Progenitor cell of endocrine pancreas (in vitro differentiated cells): ENCODE data around the gene EXD3. TPM values are rescaled to one million over a fixed set of nuclear protein-coding genes. Genes with fewer than 3 reads are reported as not detected.
A peak's percentile ranks its signal among the peaks of the same experiment; 100 is the strongest.

Source experiments
- DNase-seq: peaks from one replicate; pipeline ENCODE4 v3.0.0; 2021; ENCODE audit warnings: low spot score; ENCODE audit not compliant: unreplicated experiment
- H3K27ac Mint-ChIP-seq: 2 replicates; pipeline ENCODE4 v1.8.0; 2021; ENCODE audit warnings: mild to moderate bottlenecking, moderate library complexity, mixed read lengths
- H3K27me3 Mint-ChIP-seq: 2 replicates; pipeline ENCODE4 v1.8.0; 2021; ENCODE audit warnings: mixed read lengths
- H3K36me3 Mint-ChIP-seq: 2 replicates; pipeline ENCODE4 v1.8.0; 2022; ENCODE audit warnings: mixed read lengths; ENCODE audit not compliant: insufficient read depth
- H3K4me1 Mint-ChIP-seq: 2 replicates; pipeline ENCODE4 v1.8.0; 2021; ENCODE audit warnings: low read depth, mixed read lengths
- H3K4me3 Mint-ChIP-seq: 2 replicates; pipeline ENCODE4 v1.8.0; 2021; ENCODE audit warnings: low read depth, mild to moderate bottlenecking, moderate library complexity, mixed read lengths
- H3K9me3 Mint-ChIP-seq: 2 replicates; pipeline ENCODE4 v1.8.0; 2021; ENCODE audit warnings: low read depth, mixed read lengths
- CTCF ChIP-seq: fragments of 200-600 bp; sonication (generic); IDR thresholded peaks from one replicate; pipeline ENCODE4 v1.5.0; 2021; ENCODE audit warnings: antibody characterized with exemption, mild to moderate bottlenecking; ENCODE audit not compliant: unreplicated experiment
- total RNA-seq: library from RNA; stranded (reverse); gene quantifications from 2 replicates; pipeline ENCODE4 v1.2.1, GENCODE V29; 2021

Gene EXD3
- total RNA-seq, 1 donor from 2014 or later = 31.7 TPM

DNA sequence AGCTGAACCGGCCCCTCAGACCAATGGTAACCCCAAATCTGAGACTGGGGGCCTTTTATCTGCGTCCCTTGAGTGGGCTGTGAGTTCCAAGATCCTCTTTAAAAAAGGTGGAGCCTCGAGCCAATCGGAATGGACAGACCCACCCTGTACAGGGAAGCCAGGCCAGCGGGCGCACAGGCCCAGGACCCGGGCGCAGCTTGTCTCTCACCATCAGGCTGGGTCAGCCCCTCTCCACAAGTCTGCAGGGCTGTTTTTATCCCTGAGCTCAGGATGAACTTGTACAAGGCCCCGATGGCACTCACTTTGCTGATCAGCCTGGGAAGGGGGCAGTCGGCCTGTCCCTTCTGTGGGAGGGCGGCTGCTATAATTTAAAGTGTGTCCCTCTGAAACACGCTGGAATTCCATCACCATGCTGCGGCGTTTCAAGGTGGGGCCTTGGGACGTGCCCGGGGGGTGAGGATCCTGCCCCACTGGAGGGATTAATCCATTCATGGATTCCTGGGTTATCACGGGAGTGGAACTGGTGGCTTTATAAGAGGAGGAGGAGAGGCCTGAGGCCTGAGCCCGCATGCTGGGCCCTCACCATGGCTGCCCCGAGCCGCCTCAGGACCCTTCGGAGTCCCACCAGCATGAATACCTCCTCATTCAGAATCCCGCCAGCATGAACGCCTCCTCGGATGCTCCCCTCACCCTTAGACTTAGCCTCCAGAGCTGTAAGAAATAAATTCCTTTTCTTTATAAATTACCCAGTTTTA, 14.1 kb downstream of the EXD3 start:
- no peaks in the 10 kb centered on the region for H3K9me3 Mint-ChIP-seq
- DNase-seq = no peak
- no peaks in the 10 kb centered on the region for H3K4me1 Mint-ChIP-seq
- no peak overlapping the region for H3K27ac Mint-ChIP-seq
- H3K36me3 Mint-ChIP-seq = no peaks in the 10 kb centered on the region
- TF ChIP-seq CTCF = no peak
- no peak overlapping the region for H3K4me3 Mint-ChIP-seq
- H3K27me3 Mint-ChIP-seq = no peaks in the 10 kb centered on the region

DNA sequence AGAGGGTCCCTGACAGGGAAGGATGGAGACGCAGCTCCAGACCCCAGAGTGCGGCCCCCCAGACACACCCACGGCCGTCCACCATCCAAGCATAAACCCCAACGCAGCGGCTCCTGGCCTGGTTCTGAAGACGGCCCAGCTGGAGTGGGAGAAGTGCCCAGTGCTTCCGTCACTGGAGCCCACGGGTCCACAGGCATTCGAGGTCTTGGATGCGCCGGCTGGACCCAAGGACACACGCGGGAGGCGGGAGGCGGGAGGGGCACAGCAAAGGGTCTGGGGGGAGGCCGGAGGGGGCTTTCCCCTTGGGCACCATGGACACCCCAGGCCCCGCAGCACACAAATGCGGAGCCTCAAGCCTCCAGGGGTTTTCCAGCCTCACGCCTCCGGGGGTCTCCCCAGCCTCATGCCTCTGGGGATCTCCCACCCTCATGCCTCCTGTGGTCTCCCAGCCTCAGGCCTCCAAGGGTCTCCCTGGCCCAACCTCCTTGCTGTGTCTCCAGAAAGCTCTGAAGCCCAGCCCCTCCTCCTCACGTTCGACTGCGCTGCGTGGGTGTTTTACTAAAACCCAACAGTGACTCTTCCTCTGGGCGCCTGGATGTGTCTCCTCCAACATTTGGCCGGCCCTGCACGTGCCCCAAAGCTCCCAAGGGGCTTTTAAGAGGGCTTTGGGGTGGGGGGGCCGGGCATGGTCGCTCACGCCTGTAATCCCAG, 15.2 kb downstream of the EXD3 start:
- no peaks in the 10 kb centered on the region for H3K4me1 Mint-ChIP-seq
- H3K9me3 Mint-ChIP-seq = no peaks in the 10 kb centered on the region
- no peak overlapping the region for H3K27ac Mint-ChIP-seq
- no peak for TF ChIP-seq CTCF
- no peak overlapping the region for H3K4me3 Mint-ChIP-seq
- no peaks in the 10 kb centered on the region for H3K36me3 Mint-ChIP-seq
- no peak for DNase-seq
- H3K27me3 Mint-ChIP-seq = no peaks in the 10 kb centered on the region

DNA sequence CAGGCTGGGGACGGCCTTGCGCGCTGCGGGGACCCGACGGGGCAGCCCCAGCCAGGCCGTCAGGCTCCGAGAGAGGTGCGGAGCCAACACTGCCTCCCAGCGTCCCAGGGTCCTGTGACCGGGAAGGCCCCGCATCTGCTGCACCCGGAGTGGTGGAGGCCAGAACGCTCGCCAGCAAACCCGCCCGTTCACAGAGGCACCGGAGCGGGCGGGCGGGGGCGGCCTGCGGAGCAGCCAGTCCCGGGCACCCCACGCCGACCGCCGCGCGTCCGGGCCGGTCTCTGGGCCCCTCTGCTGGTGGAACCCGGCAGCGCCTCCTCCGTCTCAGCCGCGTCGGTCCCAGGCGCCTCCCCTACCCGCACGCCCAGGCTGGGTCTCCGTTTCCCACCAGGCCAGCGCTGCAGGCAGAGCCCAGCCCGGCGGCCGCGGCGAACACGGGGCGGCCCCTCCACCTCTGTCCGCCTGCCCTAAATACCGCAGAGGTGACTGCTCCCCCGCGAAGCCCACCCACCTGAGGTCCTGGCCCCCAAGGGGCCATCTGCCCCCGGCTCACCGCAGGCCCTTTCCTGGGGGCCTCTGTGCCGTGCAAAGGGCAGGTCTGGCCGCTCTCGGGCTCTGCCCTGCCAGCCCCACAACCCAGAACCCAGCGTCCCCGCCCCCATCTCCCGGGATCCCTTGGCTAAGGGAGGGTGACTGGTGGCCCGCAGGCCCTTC, 15.9 kb downstream of the EXD3 start:
- TF ChIP-seq CTCF = peak; percentile 81
- Mint-ChIP-seq H3K4me3 (no peak overlapping the region), H3K27ac (no peak overlapping the region), H3K4me1 (no peaks in the 10 kb centered on the region), H3K9me3 (peaks cover 4% of the 10 kb centered on the region), H3K27me3 (no peaks in the 10 kb centered on the region), H3K36me3 (peaks cover 7% of the 10 kb centered on the region)
- DNase-seq = peak; percentile 81

DNA sequence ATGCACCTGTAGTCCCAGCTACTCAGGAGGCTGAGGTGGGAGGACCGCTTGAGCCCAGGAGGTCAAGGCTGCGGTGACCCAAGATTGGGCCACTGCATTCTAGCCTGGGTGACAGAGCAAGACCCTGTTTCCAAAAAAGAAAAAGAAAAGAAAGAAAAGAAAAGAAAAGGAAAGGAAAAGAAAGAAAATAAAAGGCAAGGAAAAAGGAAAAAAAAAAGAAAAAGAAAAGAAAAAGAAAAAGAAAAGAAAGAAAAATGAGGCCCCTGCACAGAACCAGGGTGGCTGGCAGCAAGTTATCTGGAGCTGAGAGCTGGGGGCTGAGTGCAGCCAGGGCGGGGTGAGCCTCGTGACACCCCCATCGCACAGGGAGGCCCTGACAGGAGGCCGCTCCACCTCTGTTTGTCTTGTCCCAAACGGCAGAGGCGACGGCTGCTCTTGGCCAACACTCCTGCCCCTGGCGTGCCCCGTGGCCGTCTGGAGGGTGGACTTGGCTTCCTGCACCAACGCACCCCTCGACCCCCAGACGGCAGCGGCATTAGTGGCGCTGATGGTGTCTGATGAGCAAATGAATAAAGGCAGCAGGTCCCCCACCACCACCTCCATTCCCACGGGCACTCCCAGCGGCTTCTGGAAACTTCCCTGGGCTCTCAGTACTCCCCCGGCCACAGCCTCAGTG, 16.7 kb downstream of the EXD3 start:
- Mint-ChIP-seq H3K27me3 (no peaks in the 10 kb centered on the region), H3K9me3 (peaks cover 4% of the 10 kb centered on the region), H3K4me3 (peak overlapping the region; percentile 55), H3K36me3 (peaks cover 9% of the 10 kb centered on the region), H3K4me1 (no peaks in the 10 kb centered on the region), H3K27ac (no peak overlapping the region)
- DNase-seq = no peak
- no peak for TF ChIP-seq CTCF

GRCh38 chr9:137405677-137406081, 17.3 kb downstream of the EXD3 start:
- no peaks in the 10 kb centered on the region for H3K4me1 Mint-ChIP-seq
- no peaks in the 10 kb centered on the region for H3K27me3 Mint-ChIP-seq
- peaks cover 9% of the 10 kb centered on the region for H3K36me3 Mint-ChIP-seq
- TF ChIP-seq CTCF = no peak
- peaks cover 4% of the 10 kb centered on the region for H3K9me3 Mint-ChIP-seq
- peak overlapping the region; percentile 55 for H3K4me3 Mint-ChIP-seq
- no peak for DNase-seq
- no peak overlapping the region for H3K27ac Mint-ChIP-seq
